ENCODE data around the gene ADAMTS9. TPM values are rescaled to one million over a fixed set of nuclear protein-coding genes. Genes with fewer than 3 reads are reported as not detected.

Gene ADAMTS9
- total RNA-seq, 1 donor from 2014 or later, result 47.7 TPM

DNA sequence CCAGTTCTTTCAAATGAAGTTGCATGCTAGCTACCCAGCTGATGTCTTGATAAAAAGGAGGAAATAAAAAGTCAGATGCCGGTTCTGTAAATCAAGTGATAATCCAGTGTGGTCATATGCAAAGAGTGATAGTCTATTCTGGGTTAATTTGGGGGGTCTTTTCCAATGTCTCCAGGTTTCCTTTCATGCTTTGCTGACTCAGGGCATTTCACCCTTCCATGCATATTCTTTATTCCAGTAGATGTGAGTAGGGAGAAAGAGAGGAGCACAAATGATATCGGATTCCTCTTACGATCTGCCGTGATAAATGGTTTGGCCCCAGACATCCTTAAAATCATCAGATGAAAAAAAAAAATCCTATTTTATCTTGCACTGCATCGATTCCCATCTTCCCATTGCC is 60.8 kb downstream of the ADAMTS9 start:
- Histone ChIP-seq H3K79me2 (ENCODE audit: low read depth) (no peaks in the 10 kb centered on the region), H3F3A (ENCODE audit: low read depth) (peaks cover 35% of the 10 kb centered on the region), H3K9ac (no peak overlapping the region), H3K27ac (peak overlapping the region; percentile 69), H3K9me3 (ENCODE audit: low read depth) (no peaks in the 10 kb centered on the region), H3K4me2 (peak overlapping the region; percentile 67), H4K20me1 (ENCODE audit: low read depth) (no peaks in the 10 kb centered on the region), H3K4me1 (peaks cover 46% of the 10 kb centered on the region), H3K27me3 (no peaks in the 10 kb centered on the region), H3K4me3 (no peak overlapping the region), H2AFZ (replicated peaks) (no peak overlapping the region), H3K36me3 (peaks cover 14% of the 10 kb centered on the region)
- Mint-ChIP-seq H3K27ac (no peak overlapping the region), H3K9me3 (peaks cover 3% of the 10 kb centered on the region), H3K4me3 (no peak overlapping the region), H3K36me3 (peaks cover 67% of the 10 kb centered on the region), H3K27me3 (ENCODE audit: insufficient read depth, low read depth) (no peaks in the 10 kb centered on the region), H3K4me1 (peaks cover 30% of the 10 kb centered on the region)
- no peak for TF ChIP-seq EZH2phosphoT487 (IDR thresholded peaks at IDR 0.05)
- no peak for TF ChIP-seq EZH2 (IDR thresholded peaks at IDR 0.05)
- no peak for TF ChIP-seq CTCF (IDR thresholded peaks at IDR 0.05)
- DNase-seq (ENCODE audit: low spot score), result no peak

DNA sequence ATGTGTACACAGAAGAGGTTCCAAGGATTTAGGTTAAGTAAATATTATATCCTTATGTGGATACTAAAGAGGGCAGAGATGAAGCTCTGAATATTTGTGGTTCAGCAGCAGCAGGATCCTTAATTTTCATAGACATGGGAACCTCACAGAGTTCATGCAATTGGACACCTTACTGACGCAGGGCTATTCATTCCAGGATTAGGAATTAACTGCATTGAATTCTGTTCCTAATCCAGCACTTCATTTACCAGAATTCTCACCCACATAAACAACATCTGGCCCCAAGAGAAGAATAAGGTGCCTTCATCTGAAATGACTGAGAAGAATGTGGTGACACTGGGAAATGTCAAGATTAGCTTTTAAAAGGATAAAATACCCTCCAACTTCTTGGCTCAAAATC is 62.4 kb downstream of the ADAMTS9 start:
- H3K4me3 Mint-ChIP-seq, result no peak overlapping the region

GRCh38 chr3:64623125-64623524 is 64.7 kb downstream of the ADAMTS9 start:
- no peaks in the 10 kb centered on the region for H4K20me1 ChIP-seq (ENCODE audit: low read depth)
- no peak overlapping the region for H3K9ac ChIP-seq
- no peaks in the 10 kb centered on the region for H3K9me3 ChIP-seq (ENCODE audit: low read depth)
- peaks cover 2% of the 10 kb centered on the region for H3K27me3 Mint-ChIP-seq (ENCODE audit: insufficient read depth, low read depth)
- H3K4me1 Mint-ChIP-seq, result peaks cover 25% of the 10 kb centered on the region
- H3K4me3 ChIP-seq, result no peak overlapping the region
- TF ChIP-seq EZH2 (IDR thresholded peaks at IDR 0.05) (no peak), EZH2phosphoT487 (IDR thresholded peaks at IDR 0.05) (no peak), CTCF (IDR thresholded peaks at IDR 0.05) (no peak)
- peaks cover 4% of the 10 kb centered on the region for H3K36me3 ChIP-seq
- H3K27ac ChIP-seq, result no peak overlapping the region
- H3K9me3 Mint-ChIP-seq, result peaks cover 8% of the 10 kb centered on the region
- peaks cover 21% of the 10 kb centered on the region for H3F3A ChIP-seq (ENCODE audit: low read depth)
- no peaks in the 10 kb centered on the region for H3K27me3 ChIP-seq
- no peak overlapping the region for H3K4me3 Mint-ChIP-seq
- H3K27ac Mint-ChIP-seq, result no peak overlapping the region
- peaks cover 65% of the 10 kb centered on the region for H3K36me3 Mint-ChIP-seq
- no peak for DNase-seq (ENCODE audit: low spot score)
- peaks cover 40% of the 10 kb centered on the region for H3K4me1 ChIP-seq
- H3K79me2 ChIP-seq (ENCODE audit: low read depth), result no peaks in the 10 kb centered on the region
- H3K4me2 ChIP-seq, result no peak overlapping the region
- no peak overlapping the region for H2AFZ ChIP-seq (replicated peaks)

More for the DNA sequence above, 62.4 kb downstream of the ADAMTS9 start:
- H3K36me3 Mint-ChIP-seq, result peaks cover 67% of the 10 kb centered on the region
- no peak overlapping the region for H3K4me3 ChIP-seq
- H3K4me2 ChIP-seq, result peak overlapping the region; percentile 60
- H4K20me1 ChIP-seq (ENCODE audit: low read depth), result no peaks in the 10 kb centered on the region
- H3K27ac Mint-ChIP-seq, result no peak overlapping the region
- no peak overlapping the region for H3K9ac ChIP-seq
- H2AFZ ChIP-seq (replicated peaks), result no peak overlapping the region
- H3K79me2 ChIP-seq (ENCODE audit: low read depth), result no peaks in the 10 kb centered on the region
- H3K9me3 ChIP-seq (ENCODE audit: low read depth), result no peaks in the 10 kb centered on the region
- TF ChIP-seq EZH2 (IDR thresholded peaks at IDR 0.05) (no peak), CTCF (IDR thresholded peaks at IDR 0.05) (no peak), EZH2phosphoT487 (IDR thresholded peaks at IDR 0.05) (no peak)
- peaks cover 2% of the 10 kb centered on the region for H3K27me3 Mint-ChIP-seq (ENCODE audit: insufficient read depth, low read depth)
- no peak overlapping the region for H3K27ac ChIP-seq
- peaks cover 35% of the 10 kb centered on the region for H3F3A ChIP-seq (ENCODE audit: low read depth)
- H3K4me1 ChIP-seq, result peaks cover 51% of the 10 kb centered on the region
- no peak for DNase-seq (ENCODE audit: low spot score)
- H3K9me3 Mint-ChIP-seq, result peaks cover 6% of the 10 kb centered on the region
- peaks cover 30% of the 10 kb centered on the region for H3K4me1 Mint-ChIP-seq
- peaks cover 5% of the 10 kb centered on the region for H3K36me3 ChIP-seq
- no peaks in the 10 kb centered on the region for H3K27me3 ChIP-seq

All from neural progenitor cell (in vitro differentiated cells).